IMR-90 (cell line): Measurements from ENCODE around the gene TRPC4. TPM values are rescaled to one million over a fixed set of nuclear protein-coding genes. Genes with fewer than 3 reads are reported as not detected.

Experiments used
- ATAC-seq: fragments of 200-7000 bp; cut with Tn5 transposase; 2 replicates; pipeline ENCODE4 v1.9.1; 2020; ENCODE audit warnings: low read depth, mild to moderate bottlenecking, moderate library complexity
- BruUV-seq: library from RNA; stranded (reverse); fragments of 400-500 nt; replicated peaks from 2 replicates; lab custom pipeline; 2021; lab: Mats Ljungman, UMichigan
- CTCF ChIA-PET: fragments of 300-600 bp; formaldehyde crosslinking; extraction: SDS; loops from one replicate; lab custom pipeline; 2021; ENCODE audit warnings: antibody characterized with exemption; lab: Yijun Ruan, JAX
- POLR2A ChIA-PET: fragments of 300-600 bp; sonication (Branson Sonifier 250); formaldehyde crosslinking; loops from one replicate; lab custom pipeline; 2022; ENCODE audit warnings: antibody characterized with exemption; ENCODE audit not compliant: unreplicated experiment; lab: Charles Lee
- DNase-seq: peaks from one replicate; pipeline ENCODE4 v3.0.0; 2013
- H2AFZ ChIP-seq: replicated peaks from 2 replicates; pipeline ENCODE3; 2013; ENCODE audit warnings: low read length, mild to moderate bottlenecking; ENCODE audit not compliant: poor library complexity
- H2AK5ac ChIP-seq: 2 replicates; pipeline ENCODE4 v1.6.1; 2013; ENCODE audit warnings: low read depth, low read length, inconsistent platforms
- H2AK9ac ChIP-seq: replicated peaks from 2 replicates; pipeline ENCODE3; 2013; ENCODE audit warnings: mild to moderate bottlenecking, low read depth, low read length, moderate library complexity; ENCODE audit not compliant: poor library complexity
- H2BK120ac ChIP-seq: 2 replicates; pipeline ENCODE4 v1.6.1; 2013; ENCODE audit warnings: low read depth, low read length, inconsistent platforms
- H2BK15ac ChIP-seq: 3 replicates; pipeline ENCODE4 v1.6.1; 2013; ENCODE audit warnings: low read depth, low read length, inconsistent platforms
- H2BK20ac ChIP-seq: 2 replicates; pipeline ENCODE4 v1.6.1; 2013; ENCODE audit warnings: low read depth, mild to moderate bottlenecking, inconsistent platforms, low read length, moderate library complexity
- H2BK5ac ChIP-seq: 2 replicates; pipeline ENCODE4 v1.6.1; 2013; ENCODE audit warnings: mild to moderate bottlenecking, low read depth, low read length, inconsistent platforms; ENCODE audit not compliant: poor library complexity, severe bottlenecking
- H3K14ac ChIP-seq: replicated peaks from 2 replicates; pipeline ENCODE4 v1.6.1; 2013; ENCODE audit warnings: low read depth, low read length, inconsistent platforms
- H3K18ac ChIP-seq: 2 replicates; pipeline ENCODE4 v1.6.1; 2013; ENCODE audit warnings: low read depth, low read length, control low read depth
- H3K23ac ChIP-seq: 2 replicates; pipeline ENCODE4 v1.6.1; 2013; ENCODE audit warnings: low read depth, low read length, inconsistent platforms
- H3K27ac ChIP-seq: 2 replicates; pipeline ENCODE4 v1.5.1; 2013; ENCODE audit warnings: mild to moderate bottlenecking, control low read depth, low read length; ENCODE audit not compliant: insufficient read depth
- H3K27me3 ChIP-seq: 2 replicates; pipeline ENCODE4 v1.6.1; 2013; ENCODE audit warnings: low read length; ENCODE audit not compliant: control insufficient read depth, insufficient read depth
- H3K36me3 ChIP-seq: 2 replicates; pipeline ENCODE4 v1.6.1; 2013; ENCODE audit warnings: low read length, mixed read lengths; ENCODE audit not compliant: control insufficient read depth, insufficient read depth
- H3K4ac ChIP-seq: 2 replicates; pipeline ENCODE4 v1.6.1; 2013; ENCODE audit warnings: low read depth, low read length, inconsistent platforms
- H3K4me1 ChIP-seq: 2 replicates; pipeline ENCODE4 v1.6.1; 2013; ENCODE audit warnings: low read length, mixed read lengths; ENCODE audit not compliant: control insufficient read depth, insufficient read depth
- H3K4me2 ChIP-seq: 2 replicates; pipeline ENCODE4 v1.6.1; 2013; ENCODE audit warnings: low read depth, mild to moderate bottlenecking, control low read depth, low read length, moderate library complexity
- H3K4me3 ChIP-seq: 2 replicates; pipeline ENCODE4 v1.5.1; 2013; ENCODE audit warnings: low read depth, mild to moderate bottlenecking, control low read depth, low read length, moderate library complexity; ENCODE audit not compliant: insufficient read depth
- H3K56ac ChIP-seq: 2 replicates; pipeline ENCODE4 v1.6.1; 2013; ENCODE audit warnings: low read length, inconsistent platforms; ENCODE audit not compliant: insufficient read depth; ENCODE audit errors: extremely low read depth
- H3K79me1 ChIP-seq, 2 experiments: 2 replicates each; pipeline ENCODE4 v1.6.1; 2013; ENCODE audit warnings: low read length in 2 of 2, inconsistent platforms in 1 of 2, low read depth in 1 of 2
- H3K9ac ChIP-seq: 2 replicates; pipeline ENCODE4 v1.6.1; 2013; ENCODE audit warnings: low read depth, low read length, control low read depth
- H3K9me1 ChIP-seq: 2 replicates; pipeline ENCODE4 v1.6.1; 2013; ENCODE audit warnings: low read length, inconsistent platforms; ENCODE audit not compliant: insufficient read depth
- H3K9me3 ChIP-seq: 2 replicates; pipeline ENCODE4 v1.6.1; 2013; ENCODE audit warnings: low read length; ENCODE audit not compliant: control insufficient read depth, insufficient read depth
- H4K20me1 ChIP-seq: 2 replicates; pipeline ENCODE4 v1.6.1; 2013; ENCODE audit warnings: low read length, inconsistent platforms; ENCODE audit not compliant: insufficient read depth
- H4K5ac ChIP-seq: 2 replicates; pipeline ENCODE4 v1.6.1; 2013; ENCODE audit warnings: mild to moderate bottlenecking, low read depth, low read length, control low read depth
- H4K8ac ChIP-seq, 2 experiments: 2 replicates each; pipeline ENCODE4 v1.6.1; 2013; ENCODE audit warnings: low read depth in 2 of 2, low read length in 2 of 2, control low read depth in 1 of 2, inconsistent platforms in 1 of 2
- H4K91ac ChIP-seq: 2 replicates; pipeline ENCODE4 v1.6.1; 2013; ENCODE audit warnings: low read depth, low read length, inconsistent platforms; ENCODE audit not compliant: insufficient read depth
- MAZ ChIP-seq: IDR thresholded peaks from 2 replicates; pipeline ENCODE4 v1.6.1; 2012; ENCODE audit warnings: low read depth, mild to moderate bottlenecking, low read length, improper control_type of control experiment, moderate library complexity, borderline replicate concordance
- WGBS, 2 experiments: methylation state at CpG; one replicate each; pipeline versions ENCODE4 v1.1.5 to v1.1.7; 2013; ENCODE audit warnings: missing lambda C conversion rate in 2 of 2; ENCODE audit not compliant: insufficient read length in 1 of 2; ENCODE audit errors: extremely low coverage in 2 of 2; 5-methylcytosine and 5-hydroxymethylcytosine counted together
- dilution Hi-C: fragments of 300-500 bp; cut with HindIII; formaldehyde crosslinking; loops from one replicate; pipeline ENCODE4 v1.14.3; 2018; ENCODE audit warnings: low sequenced_read_pairs; ENCODE audit not compliant: unreplicated experiment
- in situ Hi-C: fragments of 300-500 bp; cut with MboI; formaldehyde crosslinking; loops from 3 replicates; pipeline ENCODE4 v1.14.3; 2019; ENCODE audit warnings: low sequenced_read_pairs, inconsistent platforms, mixed read lengths
- intact Hi-C: fragments of 100-400 bp; cut with micrococcal nuclease; formaldehyde crosslinking; loops from 2 replicates; pipeline ENCODE4 v1.10.0; 2022
- polyA plus RNA-seq, 3 experiments: library from polyadenylated mRNA; depleted of rRNA; stranded (reverse); fragments of >200 nt; gene quantifications; 2 replicates each; pipeline ENCODE4 v1.2.3, GENCODE V29; 2012; ENCODE audit warnings: low replicate concordance in 1 of 3
- total RNA-seq: library from RNA; depleted of rRNA; stranded (reverse); fragments of >200 nt; gene quantifications from 2 replicates; pipeline ENCODE4 v1.2.3, GENCODE V29; 2012

TRPC4 gene
- total and polyA plus RNA-seq, 2 of the 4 experiments (the other 2 are of a cell fraction), result 1.9 to 5.2 TPM

- DNase-seq, result peak; percentile 10
- Histone ChIP-seq H2AK9ac (no peak overlapping the region), H3K4me1 (no peaks in the 10 kb centered on the region; the same call in 1 of the 2 replicates), H3K4me3 (no peak overlapping the region), H4K91ac (no peak overlapping the region), H3K18ac (no peak overlapping the region), H3K27me3 (no peaks in the 10 kb centered on the region), H3K14ac (no peak overlapping the region), H3K23ac (no peak overlapping the region), H3K56ac (no peak overlapping the region), H3K4me2 (no peak overlapping the region), H3K9me1 (no peaks in the 10 kb centered on the region), H3K79me1 (no peaks in the 10 kb centered on the region), H3K4ac (no peak overlapping the region), H4K8ac (no peak overlapping the region), H2BK5ac (no peak overlapping the region), H2AK5ac (no peak overlapping the region), H3K9ac (no peak overlapping the region), H2BK20ac (no peak overlapping the region), H3K36me3 (no peaks in the 10 kb centered on the region), H3K27ac (no peak overlapping the region), H2AFZ (no peak overlapping the region), H2BK120ac (no peak overlapping the region), H2BK15ac (no peak overlapping the region), H3K9me3 (no peaks in the 10 kb centered on the region), H4K5ac (no peak overlapping the region), H4K20me1 (no peaks in the 10 kb centered on the region)
- WGBS, 2 experiments, result no CpG with 5 or more reads among the region's 2 CpGs
- TF ChIP-seq MAZ, result no peak
- in situ Hi-C loops (no loop called here), intact Hi-C loops (loop anchor here (5.0 kb wide), 1 partner anchor 49 kb away; no protein-coding TSS in a partner anchor), dilution Hi-C loops (no loop called here)
- ChIA-PET CTCF (no interaction called here), POLR2A (no interaction called here)
- no peak for ATAC-seq
- no TSS peak for BruUV-seq
Measured at GRCh38 chr13:37791699-37792098, 77.9 kb downstream of the TRPC4 start.
